Activated CD4-positive, alpha-beta T cell treated with anti-CD3 and anti-CD28 coated beads, Interleukin-2, amount 10 ng/mL, durations not matched to agents 7 days and 5 days (primary cell): Measurements from ENCODE around the gene CNTN4. TPM values are rescaled to one million over a fixed set of nuclear protein-coding genes. Genes with fewer than 3 reads are reported as not detected.
"Not testable (repeated sequence)": the region's sequence is repeated elsewhere in the genome, so short reads cannot be mapped to it uniquely, and the experiment has no call there.

Source experiments
- CTCF ChIA-PET: fragments of 350-600 bp; sonication (Branson Sonifier 250); formaldehyde crosslinking; loops from one replicate; lab custom pipeline; 2021; ENCODE audit warnings: antibody characterized with exemption; lab: Charles Lee
- POLR2A ChIA-PET: fragments of 350-600 bp; sonication (Branson Sonifier 250); formaldehyde crosslinking; loops from one replicate; lab custom pipeline; 2021; ENCODE audit warnings: antibody characterized with exemption; lab: Charles Lee
- DNase-seq: peaks from one replicate; pipeline ENCODE4 v3.0.0-alpha.2; 2020
- H3K27ac Mint-ChIP-seq: one replicate; pipeline ENCODE4 v1.8.0; 2021; ENCODE audit warnings: mild to moderate bottlenecking, moderate library complexity, mixed read lengths
- H3K27me3 Mint-ChIP-seq: one replicate; pipeline ENCODE4 v1.8.0; 2021; ENCODE audit warnings: mixed read lengths
- H3K36me3 Mint-ChIP-seq: one replicate; pipeline ENCODE4 v1.8.0; 2021; ENCODE audit warnings: low read depth, mixed read lengths
- H3K4me1 Mint-ChIP-seq: one replicate; pipeline ENCODE4 v1.8.0; 2021; ENCODE audit warnings: mixed read lengths
- H3K4me3 Mint-ChIP-seq: one replicate; pipeline ENCODE4 v1.8.0; 2021; ENCODE audit warnings: mild to moderate bottlenecking, moderate library complexity, mixed read lengths
- H3K9me3 Mint-ChIP-seq: one replicate; pipeline ENCODE4 v1.8.0; 2021; ENCODE audit warnings: mixed read lengths
- total RNA-seq, 2 experiments: library from RNA; stranded (reverse); gene quantifications; one replicate each; pipeline ENCODE4 v1.2.3, GENCODE V29; 2021

Gene CNTN4
- total RNA-seq, 2 experiments from 2014 or later, result not detected

DNA sequence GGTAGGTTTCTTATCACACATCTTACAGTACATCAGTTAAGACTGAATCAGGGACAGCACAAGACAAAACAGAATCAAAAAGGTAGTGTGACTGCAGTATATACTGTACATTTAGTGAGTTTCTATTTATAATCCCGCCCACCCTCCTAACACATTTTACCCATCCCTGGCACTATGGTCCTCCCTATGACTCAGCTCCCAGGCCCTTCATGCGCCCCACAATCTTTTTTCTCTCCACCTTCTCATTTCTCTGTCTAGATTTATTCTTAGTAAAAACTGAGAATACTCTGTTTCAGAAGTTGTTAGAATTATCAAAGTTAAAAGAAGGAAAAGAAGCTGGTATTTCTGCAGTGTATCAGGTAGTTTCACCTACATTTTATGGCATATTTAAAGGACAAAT lies 427.3 kb downstream of the CNTN4 start:
- H3K9me3 Mint-ChIP-seq, result peaks cover 2% of the 10 kb centered on the region
- ChIA-PET CTCF (no interaction called here), POLR2A (no interaction called here)
- no peak overlapping the region for H3K27ac Mint-ChIP-seq
- no peaks in the 10 kb centered on the region for H3K36me3 Mint-ChIP-seq
- no peaks in the 10 kb centered on the region for H3K4me1 Mint-ChIP-seq
- no peak for DNase-seq
- H3K27me3 Mint-ChIP-seq, result no peaks in the 10 kb centered on the region
- no peak overlapping the region for H3K4me3 Mint-ChIP-seq

DNA sequence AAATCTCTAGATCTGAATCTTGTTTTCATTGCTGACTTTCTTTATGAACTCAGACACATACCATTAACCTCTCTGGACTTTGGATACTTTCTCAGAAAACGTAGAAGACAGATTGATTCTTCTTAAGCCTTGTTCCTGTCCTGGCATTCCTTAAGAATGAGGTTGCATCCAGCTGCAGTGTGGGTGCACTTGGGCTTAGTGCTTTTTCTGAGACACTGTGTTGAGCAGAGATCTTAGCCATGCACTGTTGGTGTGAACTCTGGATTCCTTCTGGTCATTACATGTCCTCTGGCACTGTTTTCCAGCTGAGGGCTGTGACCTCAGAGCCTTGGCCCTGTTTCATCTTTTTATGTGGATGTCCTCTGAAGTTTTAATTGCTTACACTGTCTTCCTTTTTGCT lies 428.3 kb downstream of the CNTN4 start:
- Mint-ChIP-seq H3K9me3 (peaks cover 4% of the 10 kb centered on the region), H3K4me3 (no peak overlapping the region), H3K4me1 (no peaks in the 10 kb centered on the region), H3K27ac (peak overlapping the region; percentile 74), H3K36me3 (no peaks in the 10 kb centered on the region), H3K27me3 (no peaks in the 10 kb centered on the region)
- ChIA-PET POLR2A (no interaction called here), CTCF (no interaction called here)
- DNase-seq, result no peak

DNA sequence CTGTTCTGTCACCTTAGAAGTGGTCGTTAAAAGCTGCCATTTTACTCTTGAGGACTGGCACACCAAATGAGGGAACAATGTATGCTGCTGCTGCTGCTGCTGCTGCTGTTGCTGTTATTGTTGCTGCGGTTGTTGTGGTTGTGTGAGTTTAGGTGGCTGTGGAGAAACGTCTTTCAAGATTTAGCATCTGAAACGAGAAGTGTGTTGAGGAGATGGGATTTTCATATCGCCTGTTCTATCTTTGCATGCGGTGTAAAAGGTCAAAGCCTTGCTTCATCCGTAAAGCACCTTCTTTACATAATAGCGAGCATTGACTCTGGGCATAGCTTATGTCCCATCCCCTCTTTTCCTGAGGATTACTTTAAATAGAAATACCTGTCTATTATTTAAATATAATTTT lies 428.7 kb downstream of the CNTN4 start:
- H3K4me1 Mint-ChIP-seq, H3K4me3 Mint-ChIP-seq, H3K36me3 Mint-ChIP-seq, CTCF ChIA-PET, H3K27me3 Mint-ChIP-seq, DNase-seq, POLR2A ChIA-PET, H3K9me3 Mint-ChIP-seq: not testable (repeated sequence)
- H3K27ac Mint-ChIP-seq, result peak overlapping the region; percentile 74

DNA sequence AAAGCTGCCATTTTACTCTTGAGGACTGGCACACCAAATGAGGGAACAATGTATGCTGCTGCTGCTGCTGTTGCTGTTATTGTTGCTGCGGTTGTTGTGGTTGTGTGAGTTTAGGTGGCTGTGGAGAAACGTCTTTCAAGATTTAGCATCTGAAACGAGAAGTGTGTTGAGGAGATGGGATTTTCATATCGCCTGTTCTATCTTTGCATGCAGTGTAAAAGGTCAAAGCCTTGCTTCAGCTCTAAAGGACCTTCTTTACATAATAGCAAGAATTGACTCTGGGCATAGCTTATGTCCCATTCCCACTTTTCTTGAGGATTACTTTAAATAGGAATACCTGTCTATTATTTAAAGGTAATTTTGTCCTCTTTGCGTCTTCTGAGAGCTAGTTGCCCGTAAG lies 436.1 kb downstream of the CNTN4 start:
- H3K36me3 Mint-ChIP-seq, H3K9me3 Mint-ChIP-seq, H3K27me3 Mint-ChIP-seq, H3K4me3 Mint-ChIP-seq, POLR2A ChIA-PET, H3K27ac Mint-ChIP-seq, H3K4me1 Mint-ChIP-seq, CTCF ChIA-PET, DNase-seq: not testable (repeated sequence)

DNA sequence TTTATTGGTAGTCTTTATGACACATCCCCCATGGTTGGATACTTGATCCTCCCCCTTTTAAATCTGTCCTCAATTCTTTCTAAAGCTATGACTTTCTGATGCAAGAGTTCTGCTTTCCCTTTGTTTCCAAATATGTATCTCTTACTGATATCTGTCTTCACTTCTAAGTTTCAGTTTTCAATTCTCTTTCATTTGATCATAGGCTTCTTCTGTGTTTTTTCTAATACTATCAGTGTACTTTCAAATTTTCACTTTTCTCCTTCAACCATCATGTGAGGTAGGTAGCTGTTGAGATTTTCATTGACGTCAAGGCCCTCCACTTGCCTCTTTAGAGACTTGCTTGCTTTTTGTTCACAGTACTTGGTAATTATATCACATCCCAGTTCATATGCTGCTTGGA lies 436.5 kb downstream of the CNTN4 start:
- DNase-seq, result no peak
- H3K4me3 Mint-ChIP-seq, result no peak overlapping the region
- no peaks in the 10 kb centered on the region for H3K4me1 Mint-ChIP-seq
- POLR2A ChIA-PET, result no interaction called here
- no peaks in the 10 kb centered on the region for H3K27me3 Mint-ChIP-seq
- no peak overlapping the region for H3K27ac Mint-ChIP-seq
- no peaks in the 10 kb centered on the region for H3K36me3 Mint-ChIP-seq
- CTCF ChIA-PET, result no interaction called here
- peaks cover 2% of the 10 kb centered on the region for H3K9me3 Mint-ChIP-seq

DNA sequence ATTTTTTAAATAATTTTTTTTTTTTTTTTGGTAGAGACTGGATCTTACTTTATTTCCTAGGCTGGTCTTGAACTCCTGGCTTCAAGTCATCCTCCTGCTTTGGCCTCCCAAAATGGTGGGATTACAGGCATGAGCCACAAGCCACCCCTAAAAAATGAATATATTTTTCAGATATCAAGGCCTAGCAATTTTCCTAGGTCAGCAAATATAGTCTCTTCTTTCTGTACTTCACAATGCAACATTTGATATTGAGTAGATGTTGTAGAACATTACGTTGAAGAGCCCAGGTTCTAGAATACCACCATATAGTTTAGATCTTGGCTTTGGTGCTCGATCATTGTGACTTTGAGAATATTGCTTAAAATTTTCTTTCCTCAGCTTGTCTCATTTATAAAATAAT lies 437.9 kb downstream of the CNTN4 start:
- no peaks in the 10 kb centered on the region for H3K27me3 Mint-ChIP-seq
- CTCF ChIA-PET, result no interaction called here
- H3K4me1 Mint-ChIP-seq, result no peaks in the 10 kb centered on the region
- peaks cover 2% of the 10 kb centered on the region for H3K9me3 Mint-ChIP-seq
- no peaks in the 10 kb centered on the region for H3K36me3 Mint-ChIP-seq
- no peak overlapping the region for H3K4me3 Mint-ChIP-seq
- DNase-seq, result no peak
- H3K27ac Mint-ChIP-seq, result no peak overlapping the region
- POLR2A ChIA-PET, result no interaction called here

DNA sequence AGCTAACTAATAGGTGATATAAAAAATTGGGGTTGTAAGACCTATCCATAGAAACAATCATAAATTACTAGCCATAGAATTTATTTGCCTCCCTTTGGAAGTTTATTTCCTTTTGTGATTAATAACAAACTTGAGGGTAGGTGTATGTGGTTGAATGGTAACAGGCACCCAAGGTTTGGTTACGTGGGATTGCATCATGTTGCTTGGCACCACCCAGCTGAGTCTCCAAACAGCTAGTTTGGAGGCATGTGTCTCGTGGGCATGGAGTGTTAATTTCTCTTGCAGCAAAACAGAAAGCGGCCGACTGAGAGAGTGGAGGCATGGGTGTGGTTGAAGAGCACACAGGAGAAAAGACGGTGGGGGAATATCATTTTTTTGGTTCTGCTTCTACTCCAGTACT lies 441.4 kb downstream of the CNTN4 start:
- no peak overlapping the region for H3K27ac Mint-ChIP-seq
- POLR2A ChIA-PET, result no interaction called here
- DNase-seq, result no peak

DNA sequence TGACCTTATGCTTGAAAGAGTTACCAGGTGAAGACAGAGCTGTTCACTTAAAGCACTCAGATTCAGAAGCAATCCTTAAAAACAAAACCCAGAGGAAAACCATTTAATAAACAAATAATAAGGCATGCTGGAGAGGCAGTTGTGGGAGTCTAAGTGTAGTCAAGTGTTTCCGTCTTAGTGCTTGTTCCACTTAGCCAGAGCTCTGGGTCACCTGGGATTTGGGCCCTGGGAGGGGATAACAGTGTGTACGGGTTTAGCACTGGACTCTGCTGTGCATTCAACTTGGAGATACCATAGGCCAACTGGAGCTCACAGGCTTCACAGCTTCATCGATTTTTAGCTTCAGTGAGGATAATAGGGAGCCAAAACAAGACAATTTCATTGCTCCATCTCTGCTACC lies 444.6 kb downstream of the CNTN4 start:
- H3K4me1 Mint-ChIP-seq, result no peaks in the 10 kb centered on the region
- POLR2A ChIA-PET, result no interaction called here
- no peaks in the 10 kb centered on the region for H3K9me3 Mint-ChIP-seq
- no peak for DNase-seq
- no peaks in the 10 kb centered on the region for H3K27me3 Mint-ChIP-seq
- H3K36me3 Mint-ChIP-seq, result no peaks in the 10 kb centered on the region
- no peak overlapping the region for H3K27ac Mint-ChIP-seq
- CTCF ChIA-PET, result no interaction called here
- H3K4me3 Mint-ChIP-seq, result no peak overlapping the region

More for the DNA sequence above, 441.4 kb downstream of the CNTN4 start:
- Mint-ChIP-seq H3K9me3 (no peaks in the 10 kb centered on the region), H3K4me1 (no peaks in the 10 kb centered on the region), H3K27me3 (no peaks in the 10 kb centered on the region), H3K4me3 (no peak overlapping the region), H3K36me3 (no peaks in the 10 kb centered on the region)
- CTCF ChIA-PET, result no interaction called here

DNA sequence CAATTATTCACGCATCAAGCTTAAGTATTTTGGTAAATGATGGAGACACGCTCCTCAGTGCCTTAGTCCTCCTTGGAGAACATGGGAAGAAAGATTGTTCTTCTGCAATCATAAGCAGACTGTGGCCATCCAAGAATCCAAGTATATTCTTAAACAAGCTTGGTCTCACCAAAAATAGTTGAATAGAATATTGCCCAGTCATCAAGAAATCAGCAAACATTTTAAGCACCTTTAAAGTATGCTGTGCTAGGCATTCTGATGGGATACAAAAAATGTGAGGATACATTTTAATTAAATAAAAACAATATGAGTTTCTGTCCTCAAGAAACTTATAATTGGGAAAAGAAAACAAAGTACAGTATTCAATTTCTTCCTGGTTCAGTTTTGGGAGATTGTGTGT lies 445.5 kb downstream of the CNTN4 start:
- H3K9me3 Mint-ChIP-seq, result no peaks in the 10 kb centered on the region
- no peaks in the 10 kb centered on the region for H3K4me1 Mint-ChIP-seq
- ChIA-PET POLR2A (no interaction called here), CTCF (no interaction called here)
- H3K27ac Mint-ChIP-seq, result no peak overlapping the region
- DNase-seq, result no peak
- H3K4me3 Mint-ChIP-seq, result no peak overlapping the region
- no peaks in the 10 kb centered on the region for H3K36me3 Mint-ChIP-seq
- H3K27me3 Mint-ChIP-seq, result no peaks in the 10 kb centered on the region

DNA sequence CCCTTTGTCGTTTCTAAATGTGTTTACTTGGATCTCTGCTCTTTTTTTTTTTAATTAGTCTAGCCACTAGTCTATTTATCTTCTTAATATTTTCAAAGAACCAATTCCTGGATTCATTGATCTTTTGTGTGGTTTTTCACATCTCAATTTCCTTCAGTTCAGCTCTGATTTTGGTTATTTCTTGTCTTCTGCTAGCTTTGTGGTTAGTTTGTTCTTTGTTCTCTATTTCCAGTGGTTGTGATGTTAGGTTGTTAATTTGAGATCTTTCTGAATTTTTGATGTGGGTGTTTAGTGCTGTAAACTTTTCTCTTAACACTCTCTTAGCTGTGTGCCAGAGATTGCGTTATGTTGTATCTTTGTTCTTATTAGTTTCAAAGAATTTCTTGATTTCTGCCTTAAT lies 446.1 kb downstream of the CNTN4 start:
- ChIA-PET POLR2A (no interaction called here), CTCF (no interaction called here)
- no peaks in the 10 kb centered on the region for H3K4me1 Mint-ChIP-seq
- H3K9me3 Mint-ChIP-seq, result no peaks in the 10 kb centered on the region
- no peak overlapping the region for H3K27ac Mint-ChIP-seq
- no peak overlapping the region for H3K4me3 Mint-ChIP-seq
- no peak for DNase-seq
- H3K36me3 Mint-ChIP-seq, result no peaks in the 10 kb centered on the region
- no peaks in the 10 kb centered on the region for H3K27me3 Mint-ChIP-seq

DNA sequence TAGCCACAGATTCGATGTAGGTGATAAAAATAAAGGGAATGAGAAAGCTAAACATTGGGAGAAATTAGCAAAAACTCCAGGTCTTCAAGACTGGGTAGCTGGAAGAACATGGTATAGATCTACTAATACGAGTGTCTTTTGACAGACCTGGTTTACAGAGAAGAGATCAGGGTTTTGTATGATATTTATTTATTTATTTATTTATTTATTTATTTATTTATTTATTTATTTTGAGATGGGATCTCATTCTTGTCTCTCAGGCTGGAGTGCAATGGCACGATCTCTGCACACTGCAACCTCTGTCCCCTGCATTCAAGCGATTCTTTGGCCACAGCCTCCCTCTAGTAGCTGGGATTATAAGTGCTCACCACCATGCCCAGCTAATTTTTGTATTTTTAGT lies 448.4 kb downstream of the CNTN4 start:
- Mint-ChIP-seq H3K36me3 (no peaks in the 10 kb centered on the region), H3K9me3 (no peaks in the 10 kb centered on the region), H3K27ac (no peak overlapping the region), H3K4me1 (no peaks in the 10 kb centered on the region), H3K4me3 (no peak overlapping the region), H3K27me3 (no peaks in the 10 kb centered on the region)
- no peak for DNase-seq
- ChIA-PET CTCF (no interaction called here), POLR2A (no interaction called here)

DNA sequence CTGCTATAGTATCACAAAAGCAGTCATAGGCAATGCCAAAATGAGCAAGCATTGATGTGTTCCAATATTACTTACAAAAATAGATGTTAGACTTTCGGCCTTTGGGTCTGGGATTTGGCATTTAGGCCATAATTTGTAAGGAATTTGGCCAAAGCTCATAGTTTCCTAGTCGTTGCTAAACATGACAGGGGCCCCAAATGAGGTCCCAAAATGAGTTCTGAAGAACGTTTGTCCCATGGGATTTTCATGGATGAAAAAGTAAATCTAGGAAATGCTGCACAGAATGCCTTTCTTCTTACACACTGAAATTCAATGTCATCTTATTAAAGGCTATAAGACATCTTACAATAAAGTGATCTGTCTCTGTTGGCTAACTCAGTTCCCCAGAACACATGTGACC lies 456.0 kb downstream of the CNTN4 start:
- no peaks in the 10 kb centered on the region for H3K4me1 Mint-ChIP-seq
- no peaks in the 10 kb centered on the region for H3K9me3 Mint-ChIP-seq
- H3K4me3 Mint-ChIP-seq, result no peak overlapping the region
- ChIA-PET POLR2A (no interaction called here), CTCF (no interaction called here)
- DNase-seq, result no peak
- no peaks in the 10 kb centered on the region for H3K27me3 Mint-ChIP-seq
- H3K27ac Mint-ChIP-seq, result no peak overlapping the region
- no peaks in the 10 kb centered on the region for H3K36me3 Mint-ChIP-seq

DNA sequence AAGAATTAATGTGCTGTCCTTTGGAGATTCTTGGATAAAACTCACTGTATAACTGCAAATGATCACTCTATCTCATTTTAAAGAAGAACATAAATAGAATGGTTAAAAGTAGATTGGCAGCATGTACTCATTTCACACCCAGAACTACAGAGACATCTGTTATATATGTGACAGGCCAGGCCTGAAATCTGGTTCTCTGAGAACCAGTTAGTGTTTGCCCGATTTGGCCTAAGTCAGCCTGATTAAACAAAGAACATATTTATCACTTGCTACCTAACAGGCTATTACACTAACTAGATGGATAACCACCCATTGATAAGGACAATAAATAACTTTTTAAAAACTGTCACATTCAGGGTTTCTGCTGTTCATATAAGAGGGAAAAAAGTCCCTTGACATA lies 460.1 kb downstream of the CNTN4 start:
- ChIA-PET CTCF (no interaction called here), POLR2A (no interaction called here)
- no peaks in the 10 kb centered on the region for H3K9me3 Mint-ChIP-seq

DNA sequence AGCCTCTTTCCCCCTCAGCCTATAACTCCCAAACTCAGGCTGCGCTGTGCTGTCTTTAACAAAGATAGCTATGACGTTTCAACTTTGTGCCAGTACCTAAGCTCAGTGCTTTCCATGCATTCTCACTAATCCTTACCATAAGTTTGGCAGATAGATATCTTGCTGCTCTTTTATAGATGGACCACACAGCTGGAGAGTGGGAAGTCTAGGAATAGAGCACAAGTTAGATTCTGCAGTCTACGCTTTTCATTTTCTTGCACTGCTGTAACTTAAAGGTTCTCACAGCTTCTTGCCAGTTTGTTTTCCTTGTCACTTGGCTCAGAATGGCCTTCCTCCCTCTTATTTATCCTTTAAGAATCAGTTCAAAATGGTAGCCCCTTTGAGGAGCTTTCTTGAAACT lies 468.8 kb downstream of the CNTN4 start:
- H3K4me1 Mint-ChIP-seq, result no peaks in the 10 kb centered on the region
- ChIA-PET CTCF (no interaction called here), POLR2A (no interaction called here)
- H3K36me3 Mint-ChIP-seq, result no peaks in the 10 kb centered on the region
- no peaks in the 10 kb centered on the region for H3K27me3 Mint-ChIP-seq
- no peak overlapping the region for H3K4me3 Mint-ChIP-seq
- DNase-seq, result no peak
- no peaks in the 10 kb centered on the region for H3K9me3 Mint-ChIP-seq
- no peak overlapping the region for H3K27ac Mint-ChIP-seq

More for the DNA sequence above, 460.1 kb downstream of the CNTN4 start:
- no peak overlapping the region for H3K27ac Mint-ChIP-seq
- no peaks in the 10 kb centered on the region for H3K27me3 Mint-ChIP-seq
- DNase-seq, result no peak
- no peaks in the 10 kb centered on the region for H3K36me3 Mint-ChIP-seq
- no peak overlapping the region for H3K4me3 Mint-ChIP-seq
- no peaks in the 10 kb centered on the region for H3K4me1 Mint-ChIP-seq
